ENCODE results near the gene FAM200B. TPM values are rescaled to one million over a fixed set of nuclear protein-coding genes. Genes with fewer than 3 reads are reported as not detected.
A peak's percentile ranks its signal among the peaks of the same experiment; 100 is the strongest.

FAM200B gene
- polyA plus RNA-seq, 1 donor (not counting 4 experiments of a cell fraction or from before 2014, with no cell fraction given), result 36.6 TPM

DNA sequence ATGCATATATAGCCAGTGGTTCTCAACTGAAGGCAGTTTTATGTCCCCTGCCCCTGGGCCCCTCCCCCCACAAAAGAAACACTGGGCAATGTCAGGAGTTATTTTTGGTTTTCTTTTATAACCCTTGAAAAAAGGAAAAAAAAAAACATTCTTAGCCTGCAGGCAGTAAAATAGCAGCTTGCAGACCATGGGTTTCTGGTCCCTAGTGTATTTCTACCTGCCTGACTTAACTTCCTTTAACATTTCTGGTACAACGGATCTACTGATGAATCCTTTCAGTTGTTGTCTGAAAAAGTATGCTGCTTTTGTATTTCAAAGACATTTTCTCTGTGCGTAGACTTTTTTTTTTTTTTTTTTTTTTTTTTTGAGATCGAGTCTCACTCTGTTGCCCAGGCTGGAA, 11.1 kb upstream of the FAM200B start:
- peaks cover 62% of the 10 kb centered on the region for H3K79me2 ChIP-seq (ENCODE audit: control insufficient read depth, insufficient read depth, low read length)
- no peak overlapping the region for H3K27ac ChIP-seq (ENCODE audit: control insufficient read depth, insufficient read depth, low read length)
- no peak overlapping the region for H3K4me2 ChIP-seq (ENCODE audit: control insufficient read depth, extremely low read depth, insufficient read depth, low read depth, low read length)
- FAIRE-seq (no peak), DNase-seq (ENCODE audit: low read depth, low spot score) (no peak)
- H3K36me3 ChIP-seq (ENCODE audit: control insufficient read depth in 2 of 2, extremely low read depth in 1 of 2, insufficient read depth in 2 of 2, low read length in 2 of 2), result peaks cover 0 to 24% of the 10 kb centered on the region in 2 experiments
- H4K20me1 ChIP-seq (ENCODE audit: control insufficient read depth, extremely low read depth, insufficient read depth, low read length), result no peaks in the 10 kb centered on the region
- H3K4me3 ChIP-seq (ENCODE audit: control insufficient read depth in 2 of 3, extremely low read depth in 1 of 3, insufficient read depth in 2 of 3, low read depth in 1 of 3, low read length in 3 of 3), result no peak overlapping the region
- H2AFZ ChIP-seq (ENCODE audit: control insufficient read depth, low read length), result no peak overlapping the region
- H3K4me1 ChIP-seq (ENCODE audit: control insufficient read depth, extremely low read depth, insufficient read depth, low read length), result peaks cover 29% of the 10 kb centered on the region
- dilution Hi-C loops (cut with MboI; ENCODE audit: extremely low pct_ligation_motif_present, low sequenced_read_pairs), result no loop called here
- no peak overlapping the region for H3K9ac ChIP-seq (ENCODE audit: control insufficient read depth, extremely low read depth, insufficient read depth, low read length)
- no peaks in the 10 kb centered on the region for H3K9me1 ChIP-seq (ENCODE audit: control insufficient read depth, extremely low read depth, insufficient read depth, low read length)
- H3K27me3 ChIP-seq (ENCODE audit: control insufficient read depth, extremely low read depth, insufficient read depth, low read length), result no peaks in the 10 kb centered on the region
- H3K9me3 ChIP-seq (ENCODE audit: control insufficient read depth, low read depth, low read length), result no peaks in the 10 kb centered on the region
- no peak for TF ChIP-seq EZH2 (IDR thresholded peaks at IDR 0.05; ENCODE audit: low read length)
- TF ChIP-seq, protein P1, sequence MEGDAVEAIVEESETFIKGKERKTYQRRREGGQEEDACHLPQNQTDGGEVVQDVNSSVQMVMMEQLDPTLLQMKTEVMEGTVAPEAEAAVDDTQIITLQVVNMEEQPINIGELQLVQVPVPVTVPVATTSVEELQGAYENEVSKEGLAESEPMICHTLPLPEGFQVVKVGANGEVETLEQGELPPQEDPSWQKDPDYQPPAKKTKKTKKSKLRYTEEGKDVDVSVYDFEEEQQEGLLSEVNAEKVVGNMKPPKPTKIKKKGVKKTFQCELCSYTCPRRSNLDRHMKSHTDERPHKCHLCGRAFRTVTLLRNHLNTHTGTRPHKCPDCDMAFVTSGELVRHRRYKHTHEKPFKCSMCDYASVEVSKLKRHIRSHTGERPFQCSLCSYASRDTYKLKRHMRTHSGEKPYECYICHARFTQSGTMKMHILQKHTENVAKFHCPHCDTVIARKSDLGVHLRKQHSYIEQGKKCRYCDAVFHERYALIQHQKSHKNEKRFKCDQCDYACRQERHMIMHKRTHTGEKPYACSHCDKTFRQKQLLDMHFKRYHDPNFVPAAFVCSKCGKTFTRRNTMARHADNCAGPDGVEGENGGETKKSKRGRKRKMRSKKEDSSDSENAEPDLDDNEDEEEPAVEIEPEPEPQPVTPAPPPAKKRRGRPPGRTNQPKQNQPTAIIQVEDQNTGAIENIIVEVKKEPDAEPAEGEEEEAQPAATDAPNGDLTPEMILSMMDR (optimal IDR thresholded peaks at IDR 0.05 in 1 of 3, IDR thresholded peaks at IDR 0.05 in 1 of 3, conservative IDR thresholded peaks at IDR 0.05 in 1 of 3; ENCODE audit: extremely low read depth in 1 of 3, insufficient read depth in 2 of 3, low read length in 3 of 3), result no peak

DNA sequence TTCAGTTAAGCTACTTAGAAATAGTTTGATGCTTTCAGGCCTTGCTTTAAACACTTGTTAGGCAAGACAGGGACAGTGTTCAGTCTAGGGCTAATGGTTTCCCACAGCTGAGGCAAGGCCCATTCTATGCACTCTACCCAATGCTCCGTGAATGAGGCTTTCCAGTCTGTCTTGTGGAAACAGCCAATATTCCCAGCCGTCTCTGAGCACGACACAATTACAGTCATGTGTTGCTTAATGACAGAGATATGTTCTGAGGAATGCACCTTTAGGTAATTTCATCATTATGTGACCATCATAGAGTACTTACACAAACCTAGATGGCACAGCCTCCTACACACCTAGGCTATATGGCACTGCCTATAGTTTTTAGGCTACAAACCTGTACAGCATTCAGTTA, 9.5 kb upstream of the FAM200B start:
- Histone ChIP-seq H3K27ac (ENCODE audit: control insufficient read depth, insufficient read depth, low read length) (peak overlapping the region; percentile 13), H3K9me1 (ENCODE audit: control insufficient read depth, extremely low read depth, insufficient read depth, low read length) (no peaks in the 10 kb centered on the region), H4K20me1 (ENCODE audit: control insufficient read depth, extremely low read depth, insufficient read depth, low read length) (no peaks in the 10 kb centered on the region), H3K9ac (ENCODE audit: control insufficient read depth, extremely low read depth, insufficient read depth, low read length) (no peak overlapping the region), H2AFZ (ENCODE audit: control insufficient read depth, low read length) (no peak overlapping the region), H3K79me2 (ENCODE audit: control insufficient read depth, insufficient read depth, low read length) (peaks cover 75% of the 10 kb centered on the region), H3K4me3 (ENCODE audit: control insufficient read depth in 2 of 3, extremely low read depth in 1 of 3, insufficient read depth in 2 of 3, low read depth in 1 of 3, low read length in 3 of 3) (no peak overlapping the region), H3K4me2 (ENCODE audit: control insufficient read depth, extremely low read depth, insufficient read depth, low read depth, low read length) (no peak overlapping the region), H3K9me3 (ENCODE audit: control insufficient read depth, low read depth, low read length) (no peaks in the 10 kb centered on the region), H3K36me3 (ENCODE audit: control insufficient read depth in 2 of 2, extremely low read depth in 1 of 2, insufficient read depth in 2 of 2, low read length in 2 of 2) (peaks cover 0 to 17% of the 10 kb centered on the region in 2 experiments), H3K4me1 (ENCODE audit: control insufficient read depth, extremely low read depth, insufficient read depth, low read length) (peaks cover 28% of the 10 kb centered on the region), H3K27me3 (ENCODE audit: control insufficient read depth, extremely low read depth, insufficient read depth, low read length) (no peaks in the 10 kb centered on the region)
- dilution Hi-C loops (cut with MboI; ENCODE audit: extremely low pct_ligation_motif_present, low sequenced_read_pairs), result no loop called here
- FAIRE-seq (no peak), DNase-seq (ENCODE audit: low read depth, low spot score) (no peak)
- no peak for TF ChIP-seq EZH2 (IDR thresholded peaks at IDR 0.05; ENCODE audit: low read length)
- TF ChIP-seq, protein P1 (optimal IDR thresholded peaks at IDR 0.05 in 1 of 3, IDR thresholded peaks at IDR 0.05 in 1 of 3, conservative IDR thresholded peaks at IDR 0.05 in 1 of 3; ENCODE audit: extremely low read depth in 1 of 3, insufficient read depth in 2 of 3, low read length in 3 of 3), result no peak

All from keratinocyte (primary cell).